ENCODE results near the gene NKX1-1. TPM values are rescaled to one million over a fixed set of nuclear protein-coding genes. Genes with fewer than 3 reads are reported as not detected.

Gene NKX1-1
- total RNA-seq, 6 donors from 2014 or later: not detected

DNA sequence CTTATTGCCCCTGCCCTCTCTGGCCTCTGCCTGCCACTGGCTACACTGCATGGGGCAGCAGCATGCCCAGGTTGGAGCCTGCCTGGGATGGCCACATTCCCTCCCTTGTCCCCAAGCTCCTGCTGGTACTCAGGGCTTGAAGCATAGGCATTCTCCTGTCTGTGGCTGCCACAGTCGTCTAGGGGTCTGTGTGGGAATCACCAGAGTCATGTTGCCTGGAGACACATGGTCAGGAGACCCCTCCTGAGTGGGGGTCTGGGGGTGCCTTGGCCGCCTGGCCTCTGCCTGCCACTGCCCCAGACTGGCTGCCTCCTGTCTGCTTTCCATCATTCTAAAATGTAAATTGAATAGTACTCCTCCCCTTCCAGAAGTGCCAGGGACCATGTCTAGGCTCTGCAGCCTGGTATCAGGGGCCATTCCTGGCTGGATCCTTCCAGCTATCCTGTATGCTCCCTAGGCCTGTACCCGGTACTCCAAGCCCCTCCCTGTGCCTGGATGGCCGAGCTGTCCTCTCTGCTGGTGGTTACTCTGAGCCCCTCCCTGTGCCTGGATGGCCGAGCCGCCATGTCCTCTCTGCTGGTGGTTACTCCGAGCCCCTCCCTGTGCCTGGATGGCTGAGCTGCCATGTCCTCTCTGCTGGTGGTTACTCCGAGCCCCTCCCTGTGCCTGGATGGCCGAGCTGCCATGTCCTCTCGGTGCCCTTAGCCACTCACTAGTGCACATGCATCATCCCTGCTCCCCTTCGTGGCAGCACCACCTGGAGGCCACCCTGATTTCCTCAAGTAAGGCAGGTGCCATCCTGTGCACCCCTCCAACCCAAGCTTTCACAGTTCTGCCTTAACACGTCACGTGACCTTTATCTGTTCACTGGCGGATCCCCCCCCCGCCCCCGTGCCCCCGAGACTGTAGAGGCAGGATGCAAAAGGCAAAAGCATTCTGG lies 5.5 kb upstream of the NKX1-1 start:
- Histone ChIP-seq H3K9me3 (no peaks in the 10 kb centered on the region), H3K27ac (no peak overlapping the region), H3K27me3 (peaks cover 0 to 82% (median 30%) of the 10 kb centered on the region in 4 donors), H3K36me3 (no peaks in the 10 kb centered on the region), H3K4me3 (no peak overlapping the region), H3K4me1 (peaks cover 0 to 24% (median 6%) of the 10 kb centered on the region in 4 donors)
- WGBS, 2 donors: 51 to 55% methylated on average over 9 to 17 of the region's 17 CpGs
- TF ChIP-seq POLR2AphosphoS5 (IDR thresholded peaks at IDR 0.05) (no peak), POLR2A (IDR thresholded peaks at IDR 0.05) (no peak), EP300 (IDR thresholded peaks at IDR 0.05) (no peak)
- TF ChIP-seq, protein P1, sequence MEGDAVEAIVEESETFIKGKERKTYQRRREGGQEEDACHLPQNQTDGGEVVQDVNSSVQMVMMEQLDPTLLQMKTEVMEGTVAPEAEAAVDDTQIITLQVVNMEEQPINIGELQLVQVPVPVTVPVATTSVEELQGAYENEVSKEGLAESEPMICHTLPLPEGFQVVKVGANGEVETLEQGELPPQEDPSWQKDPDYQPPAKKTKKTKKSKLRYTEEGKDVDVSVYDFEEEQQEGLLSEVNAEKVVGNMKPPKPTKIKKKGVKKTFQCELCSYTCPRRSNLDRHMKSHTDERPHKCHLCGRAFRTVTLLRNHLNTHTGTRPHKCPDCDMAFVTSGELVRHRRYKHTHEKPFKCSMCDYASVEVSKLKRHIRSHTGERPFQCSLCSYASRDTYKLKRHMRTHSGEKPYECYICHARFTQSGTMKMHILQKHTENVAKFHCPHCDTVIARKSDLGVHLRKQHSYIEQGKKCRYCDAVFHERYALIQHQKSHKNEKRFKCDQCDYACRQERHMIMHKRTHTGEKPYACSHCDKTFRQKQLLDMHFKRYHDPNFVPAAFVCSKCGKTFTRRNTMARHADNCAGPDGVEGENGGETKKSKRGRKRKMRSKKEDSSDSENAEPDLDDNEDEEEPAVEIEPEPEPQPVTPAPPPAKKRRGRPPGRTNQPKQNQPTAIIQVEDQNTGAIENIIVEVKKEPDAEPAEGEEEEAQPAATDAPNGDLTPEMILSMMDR (IDR thresholded peaks at IDR 0.05): no peak
- ATAC-seq (ENCODE audit: low FRiP score in 2 of 2) (no peak), DNase-seq (no peak)

DNA sequence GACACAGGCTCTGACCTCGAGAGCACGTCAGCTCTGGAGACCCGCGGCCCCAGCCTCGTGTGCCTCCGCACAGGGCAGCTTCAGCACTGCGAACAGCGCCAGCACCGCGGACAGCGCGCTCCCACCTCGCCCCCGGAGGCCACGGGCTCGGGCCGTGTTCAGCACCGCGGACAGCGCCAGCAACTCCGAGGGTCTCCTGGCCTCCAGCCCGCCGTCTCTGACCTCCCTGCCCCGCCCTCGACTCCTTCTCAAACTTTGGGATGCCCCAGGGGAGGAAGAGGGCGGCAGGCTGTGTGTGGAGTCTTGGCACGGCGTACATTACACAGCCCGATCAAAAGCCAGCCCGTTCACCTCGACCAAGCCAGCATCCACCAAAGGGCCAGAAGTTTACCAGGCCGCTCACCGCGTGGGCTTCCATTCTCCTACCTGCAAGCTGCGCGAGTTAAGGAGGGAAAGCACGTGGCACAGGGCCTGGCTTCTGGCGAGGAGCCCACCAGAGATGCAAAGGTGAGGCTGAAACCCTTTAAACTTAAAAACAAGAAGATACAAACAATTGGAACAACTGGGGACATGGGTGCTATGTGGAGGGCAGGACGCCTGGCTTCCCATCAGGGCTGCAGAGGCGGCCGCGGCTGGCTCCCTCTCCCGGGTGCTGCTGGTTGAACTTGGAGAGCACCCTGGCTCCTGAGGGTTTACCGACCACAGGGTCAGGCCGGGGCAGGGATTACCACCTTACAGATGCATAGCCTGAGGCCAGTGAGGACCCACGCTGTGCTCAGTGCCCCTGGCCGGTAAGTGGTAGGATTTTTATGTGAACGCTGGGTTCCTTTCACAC lies 4.5 kb upstream of the NKX1-1 start:
- DNase-seq (peak in 1 of 2 donors; percentile 91), ATAC-seq (ENCODE audit: low FRiP score in 2 of 2) (peak in 1 of 2 donors; percentile 68)
- Histone ChIP-seq H3K4me3 (no peak overlapping the region), H3K27me3 (peaks cover 0 to 82% (median 32%) of the 10 kb centered on the region in 4 donors), H3K9me3 (no peaks in the 10 kb centered on the region), H3K36me3 (no peaks in the 10 kb centered on the region), H3K4me1 (peaks cover 0 to 34% (median 9%) of the 10 kb centered on the region in 4 donors), H3K27ac (no peak overlapping the region)
- TF ChIP-seq POLR2AphosphoS5 (IDR thresholded peaks at IDR 0.05) (no peak), EP300 (IDR thresholded peaks at IDR 0.05) (no peak), POLR2A (IDR thresholded peaks at IDR 0.05) (no peak)
- TF ChIP-seq, protein P1 (IDR thresholded peaks at IDR 0.05): no peak
- WGBS, 2 donors: 26 to 34% methylated on average over 5 to 45 of the region's 48 CpGs

DNA sequence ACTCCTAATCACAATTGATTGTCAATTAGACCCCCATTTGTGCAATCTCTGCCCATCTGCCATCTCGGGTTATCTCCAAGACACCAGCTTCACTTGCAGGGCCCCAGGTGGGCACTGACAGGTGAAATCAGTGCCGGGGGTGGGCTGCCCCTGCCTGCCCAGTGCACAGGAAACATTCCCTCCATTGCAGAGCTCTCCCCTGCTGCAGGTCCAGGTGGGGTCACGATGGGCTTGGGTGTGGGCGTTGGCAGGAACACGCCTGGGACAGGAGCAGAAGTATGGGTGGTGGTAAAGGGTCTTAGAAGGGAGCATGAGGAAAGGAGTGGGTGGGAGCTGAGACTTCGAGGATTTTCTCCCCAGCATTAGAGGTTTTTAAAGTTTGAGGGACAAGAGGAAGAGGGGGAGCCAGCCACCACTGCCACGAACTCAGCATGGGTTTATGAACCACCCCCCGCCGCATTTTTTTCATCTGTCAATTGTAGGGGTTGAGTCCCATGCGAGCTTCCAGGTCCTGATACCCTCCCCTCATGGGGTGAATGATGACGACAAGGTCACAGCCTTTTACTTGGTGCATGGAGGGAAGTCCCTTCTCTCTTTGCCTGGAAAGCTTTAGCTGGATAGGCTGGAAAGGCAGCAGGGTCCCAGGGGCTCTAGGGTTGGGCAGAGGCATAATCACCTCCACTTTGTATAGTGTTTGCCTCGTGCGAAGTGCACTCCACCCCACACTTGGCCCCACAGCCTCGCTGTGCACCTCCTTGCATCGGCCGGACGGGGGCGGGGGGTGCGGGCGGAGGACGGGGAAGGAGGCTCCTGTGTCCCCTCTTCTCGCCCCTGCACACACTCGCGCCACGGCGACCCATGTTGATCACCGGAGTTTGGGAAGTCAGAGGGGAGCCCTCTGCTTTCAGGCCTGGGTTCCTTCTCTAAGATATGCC lies 3.5 kb upstream of the NKX1-1 start:
- WGBS, 2 donors: 30 to 45% methylated on average over 21 to 27 of the region's 27 CpGs
- Histone ChIP-seq H3K4me1 (peaks cover 0 to 41% (median 11%) of the 10 kb centered on the region in 4 donors), H3K9me3 (no peaks in the 10 kb centered on the region), H3K27ac (no peak overlapping the region), H3K36me3 (no peaks in the 10 kb centered on the region), H3K27me3 (peaks cover 0 to 82% (median 33%) of the 10 kb centered on the region in 4 donors), H3K4me3 (no peak overlapping the region)
- TF ChIP-seq POLR2AphosphoS5 (IDR thresholded peaks at IDR 0.05) (no peak), POLR2A (IDR thresholded peaks at IDR 0.05) (no peak), EP300 (IDR thresholded peaks at IDR 0.05) (no peak)
- TF ChIP-seq, protein P1 (IDR thresholded peaks at IDR 0.05): no peak
- ATAC-seq (ENCODE audit: low FRiP score in 2 of 2) (no peak), DNase-seq (no peak)

DNA sequence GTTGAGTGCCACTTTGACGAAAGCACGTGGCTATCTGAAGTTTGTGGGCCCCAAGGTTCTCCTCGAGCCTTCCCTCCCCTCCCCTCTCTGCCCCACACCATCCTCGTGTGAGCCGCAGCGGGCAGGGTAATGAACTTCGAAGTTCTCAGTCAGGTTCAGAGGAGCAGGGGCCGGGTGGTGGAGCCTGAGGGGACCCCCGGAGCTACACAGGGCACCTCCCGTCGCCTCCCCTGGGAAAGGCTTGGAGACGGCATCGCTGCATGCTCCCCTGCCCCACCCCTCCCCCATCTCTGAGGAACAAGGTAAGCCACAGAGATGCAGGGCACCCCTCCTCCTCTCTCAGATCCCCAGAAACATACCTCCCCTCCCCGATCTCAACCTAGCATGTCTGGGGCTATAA lies 2.8 kb upstream of the NKX1-1 start:
- H3K4me1 ChIP-seq: peaks cover 0 to 45% (median 11%) of the 10 kb centered on the region in 4 donors
- no peaks in the 10 kb centered on the region for H3K9me3 ChIP-seq
- no peak overlapping the region for H3K4me3 ChIP-seq
- DNase-seq (no peak), ATAC-seq (ENCODE audit: low FRiP score in 2 of 2) (no peak)
- WGBS, 2 donors: 14 to 29% methylated on average over 8 to 14 of the region's 14 CpGs
- H3K27me3 ChIP-seq: peaks cover 0 to 86% (median 38%) of the 10 kb centered on the region in 4 donors
- H3K27ac ChIP-seq: no peak overlapping the region
- TF ChIP-seq, protein P1 (IDR thresholded peaks at IDR 0.05): no peak
- TF ChIP-seq POLR2AphosphoS5 (IDR thresholded peaks at IDR 0.05) (no peak), EP300 (IDR thresholded peaks at IDR 0.05) (no peak), POLR2A (IDR thresholded peaks at IDR 0.05) (no peak)
- no peaks in the 10 kb centered on the region for H3K36me3 ChIP-seq
